SK-N-SH (cell line): Measurements from ENCODE around the gene SPTA1.

Source experiments
- EP300 ChIP-seq, 2 experiments: IDR thresholded peaks; 2 replicates each; pipeline versions ENCODE4 v1.4.0 to v1.6.1; 2012; ENCODE audit warnings: borderline replicate concordance in 1 of 2, low read depth in 1 of 2, low read length in 1 of 2
- EZH2phosphoT487 ChIP-seq: fragments of 200-600 bp; sonication (generic); IDR thresholded peaks from 2 replicates; pipeline ENCODE4 v1.6.1; 2017; ENCODE audit warnings: low read depth, mixed run types, mild to moderate bottlenecking, antibody characterized with exemption, moderate library complexity, borderline replicate concordance
- FOSL2 ChIP-seq: IDR thresholded peaks from 2 replicates; pipeline ENCODE4 v1.4.0; 2012; ENCODE audit warnings: low read depth, mild to moderate bottlenecking, moderate library complexity, borderline replicate concordance
- GATA2 ChIP-seq: sonication (generic); formaldehyde crosslinking; IDR thresholded peaks from 2 replicates; pipeline ENCODE4 v1.5.0; 2020; ENCODE audit warnings: mild to moderate bottlenecking, missing genetic modification reagents
- MAX ChIP-seq: IDR thresholded peaks from 2 replicates; pipeline ENCODE4 v1.4.0; 2012; ENCODE audit warnings: low read depth
- MXI1 ChIP-seq: IDR thresholded peaks from 2 replicates; pipeline ENCODE4 v1.6.1; 2012; ENCODE audit warnings: mild to moderate bottlenecking, low read depth, low read length, improper control_type of control experiment
- RAD21 ChIP-seq: IDR thresholded peaks from 2 replicates; pipeline ENCODE4 v1.6.1; 2012; ENCODE audit warnings: mild to moderate bottlenecking, low read length
- USF1 ChIP-seq: IDR thresholded peaks from 2 replicates; pipeline ENCODE4 v1.4.0; 2012; ENCODE audit warnings: low read depth, borderline replicate concordance
- USF2 ChIP-seq: fragments of 150-350 bp; IDR thresholded peaks from 2 replicates; pipeline ENCODE4 v1.6.1; 2017; ENCODE audit warnings: antibody characterized with exemption, low read length, low read depth, borderline replicate concordance
- YY1 ChIP-seq: IDR thresholded peaks from 2 replicates; pipeline ENCODE4 v1.4.0; 2012; ENCODE audit warnings: low read depth, mild to moderate bottlenecking
- TF ChIP-seq, protein P1 (sequence below): fragments of 200-600 bp; sonication (generic); IDR thresholded peaks from 2 replicates; pipeline ENCODE4 v1.6.1; 2017; ENCODE audit warnings: antibody characterized with exemption, mild to moderate bottlenecking, moderate library complexity
- TF ChIP-seq, protein P2 (sequence below): IDR thresholded peaks from 2 replicates; pipeline ENCODE4 v1.6.1; 2012; ENCODE audit warnings: mild to moderate bottlenecking, low read depth, low read length, moderate library complexity

GRCh38 chr1:158638146-158638545 lies 48.4 kb downstream of the SPTA1 start:
- TF ChIP-seq, protein P1, sequence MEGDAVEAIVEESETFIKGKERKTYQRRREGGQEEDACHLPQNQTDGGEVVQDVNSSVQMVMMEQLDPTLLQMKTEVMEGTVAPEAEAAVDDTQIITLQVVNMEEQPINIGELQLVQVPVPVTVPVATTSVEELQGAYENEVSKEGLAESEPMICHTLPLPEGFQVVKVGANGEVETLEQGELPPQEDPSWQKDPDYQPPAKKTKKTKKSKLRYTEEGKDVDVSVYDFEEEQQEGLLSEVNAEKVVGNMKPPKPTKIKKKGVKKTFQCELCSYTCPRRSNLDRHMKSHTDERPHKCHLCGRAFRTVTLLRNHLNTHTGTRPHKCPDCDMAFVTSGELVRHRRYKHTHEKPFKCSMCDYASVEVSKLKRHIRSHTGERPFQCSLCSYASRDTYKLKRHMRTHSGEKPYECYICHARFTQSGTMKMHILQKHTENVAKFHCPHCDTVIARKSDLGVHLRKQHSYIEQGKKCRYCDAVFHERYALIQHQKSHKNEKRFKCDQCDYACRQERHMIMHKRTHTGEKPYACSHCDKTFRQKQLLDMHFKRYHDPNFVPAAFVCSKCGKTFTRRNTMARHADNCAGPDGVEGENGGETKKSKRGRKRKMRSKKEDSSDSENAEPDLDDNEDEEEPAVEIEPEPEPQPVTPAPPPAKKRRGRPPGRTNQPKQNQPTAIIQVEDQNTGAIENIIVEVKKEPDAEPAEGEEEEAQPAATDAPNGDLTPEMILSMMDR, result no peak
- no peak for TF ChIP-seq EZH2phosphoT487
- TF ChIP-seq EP300 (IDR thresholded peaks at IDR 0.05; ENCODE audit: borderline replicate concordance in 1 of 2, low read depth in 1 of 2, low read length in 1 of 2), result no peak
- TF ChIP-seq, protein P2, sequence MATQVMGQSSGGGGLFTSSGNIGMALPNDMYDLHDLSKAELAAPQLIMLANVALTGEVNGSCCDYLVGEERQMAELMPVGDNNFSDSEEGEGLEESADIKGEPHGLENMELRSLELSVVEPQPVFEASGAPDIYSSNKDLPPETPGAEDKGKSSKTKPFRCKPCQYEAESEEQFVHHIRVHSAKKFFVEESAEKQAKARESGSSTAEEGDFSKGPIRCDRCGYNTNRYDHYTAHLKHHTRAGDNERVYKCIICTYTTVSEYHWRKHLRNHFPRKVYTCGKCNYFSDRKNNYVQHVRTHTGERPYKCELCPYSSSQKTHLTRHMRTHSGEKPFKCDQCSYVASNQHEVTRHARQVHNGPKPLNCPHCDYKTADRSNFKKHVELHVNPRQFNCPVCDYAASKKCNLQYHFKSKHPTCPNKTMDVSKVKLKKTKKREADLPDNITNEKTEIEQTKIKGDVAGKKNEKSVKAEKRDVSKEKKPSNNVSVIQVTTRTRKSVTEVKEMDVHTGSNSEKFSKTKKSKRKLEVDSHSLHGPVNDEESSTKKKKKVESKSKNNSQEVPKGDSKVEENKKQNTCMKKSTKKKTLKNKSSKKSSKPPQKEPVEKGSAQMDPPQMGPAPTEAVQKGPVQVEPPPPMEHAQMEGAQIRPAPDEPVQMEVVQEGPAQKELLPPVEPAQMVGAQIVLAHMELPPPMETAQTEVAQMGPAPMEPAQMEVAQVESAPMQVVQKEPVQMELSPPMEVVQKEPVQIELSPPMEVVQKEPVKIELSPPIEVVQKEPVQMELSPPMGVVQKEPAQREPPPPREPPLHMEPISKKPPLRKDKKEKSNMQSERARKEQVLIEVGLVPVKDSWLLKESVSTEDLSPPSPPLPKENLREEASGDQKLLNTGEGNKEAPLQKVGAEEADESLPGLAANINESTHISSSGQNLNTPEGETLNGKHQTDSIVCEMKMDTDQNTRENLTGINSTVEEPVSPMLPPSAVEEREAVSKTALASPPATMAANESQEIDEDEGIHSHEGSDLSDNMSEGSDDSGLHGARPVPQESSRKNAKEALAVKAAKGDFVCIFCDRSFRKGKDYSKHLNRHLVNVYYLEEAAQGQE, result no peak
- TF ChIP-seq MAX, result no peak
- no peak for TF ChIP-seq FOSL2
- TF ChIP-seq MXI1, result no peak
- no peak for TF ChIP-seq GATA2 (CRISPR knock-in tag)
- TF ChIP-seq USF1, result no peak
- no peak for TF ChIP-seq USF2
- TF ChIP-seq RAD21, result no peak
- no peak for TF ChIP-seq YY1
